HEK293T (cell line): ENCODE data around the gene MMP2.

ENCODE experiments used
- ARNT ChIP-seq: fragments of 450-650 bp; IDR thresholded peaks from 2 replicates; pipeline ENCODE4 v1.6.1; 2017; ENCODE audit warnings: mild to moderate bottlenecking
- BHLHE40 ChIP-seq: fragments of 450-650 bp; IDR thresholded peaks from 2 replicates; pipeline ENCODE4 v1.6.1; 2016; ENCODE audit warnings: mild to moderate bottlenecking, moderate library complexity, borderline replicate concordance
- FOXK2 ChIP-seq: fragments of 450-650 bp; IDR thresholded peaks from 2 replicates; pipeline ENCODE4 v1.6.1; 2016; ENCODE audit warnings: mild to moderate bottlenecking
- SP1 ChIP-seq: fragments of 450-650 bp; IDR thresholded peaks from 2 replicates; pipeline ENCODE4 v1.6.1; 2017
- SUZ12 ChIP-seq: fragments of 450-650 bp; IDR thresholded peaks from 2 replicates; pipeline ENCODE4 v1.6.1; 2016; ENCODE audit warnings: mild to moderate bottlenecking

DNA sequence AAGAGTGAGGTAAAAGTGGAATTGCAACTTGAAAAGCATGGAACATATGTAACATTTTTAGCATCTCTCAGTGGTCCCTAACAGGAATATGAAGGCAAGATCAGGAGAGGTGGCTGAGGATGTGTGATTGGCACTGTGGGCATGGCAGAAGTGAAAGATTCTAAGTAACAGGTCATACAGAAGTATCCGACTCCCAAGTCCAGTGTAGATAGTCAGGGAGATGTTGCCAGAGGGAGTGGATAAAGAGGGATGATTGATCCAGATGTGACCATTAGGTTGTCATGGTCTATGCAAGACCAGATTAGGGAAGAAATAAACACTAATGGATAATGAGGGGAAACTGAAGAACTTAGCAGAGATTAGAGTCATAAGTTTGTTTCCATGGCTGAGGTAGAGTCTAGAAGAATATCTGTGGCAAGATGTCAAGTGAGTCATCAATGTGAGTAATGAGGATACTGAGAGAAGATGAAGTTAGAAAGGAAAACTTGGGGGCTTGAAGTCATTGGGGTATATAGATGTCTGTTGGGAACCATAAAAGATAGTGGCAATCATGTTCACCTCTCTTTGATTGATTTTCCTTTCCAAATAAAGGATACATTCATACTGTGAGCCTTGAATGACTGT is 63.6 kb downstream of the MMP2 start:
- TF ChIP-seq FOXK2 (no peak), SUZ12 (no peak), SP1 (no peak), ARNT (no peak), BHLHE40 (no peak)
